K562 (cell line): ENCODE measurements around the gene PDIA2. TPM values are rescaled to one million over a fixed set of nuclear protein-coding genes. Genes with fewer than 3 reads are reported as not detected.

Source experiments
- ATAC-seq: fragments of 200-7000 bp; cut with Tn5 transposase; 3 replicates; pipeline ENCODE4 v1.9.1; 2020; ENCODE audit warnings: moderate library complexity
- BruUV-seq: library from RNA; stranded (reverse); fragments of 400-500 nt; replicated peaks from 2 replicates; lab custom pipeline; 2021; lab: Mats Ljungman, UMichigan
- CTCF ChIA-PET: fragments of 300-600 bp; formaldehyde crosslinking; extraction: SDS; loops from one replicate; lab custom pipeline; 2021; ENCODE audit warnings: low intra/inter-chr PET ratio; lab: Yijun Ruan, JAX
- POLR2A ChIA-PET: fragments of 300-600, 350-650 bp; sonication (Branson Sonifier 250); formaldehyde crosslinking; extraction: SDS; loops from one replicate; lab custom pipeline; 2021; ENCODE audit warnings: antibody characterized with exemption, inconsistent platforms; lab: Yijun Ruan, JAX
- DNase-seq, 4 experiments: peaks; one replicate each; pipeline versions ENCODE4 v3.0.0 to v3.0.0-alpha.2; 2011 to 2018; ENCODE audit warnings: low spot score in 3 of 4, mixed read lengths in 3 of 4; ENCODE audit errors: extremely low read depth in 1 of 4
- FAIRE-seq: peaks from 2 replicates; lab custom pipeline; 2011; peaks lifted over from hg19 to GRCh38; lab: Jason Lieb, UNC
- H2AFZ ChIP-seq: 2 replicates; pipeline ENCODE4 v1.6.0; 2011; ENCODE audit warnings: low read depth, low read length, control low read depth, inconsistent platforms
- H3K27ac ChIP-seq: fragments of 200-600 bp; 3 replicates; pipeline ENCODE4 v1.8.0; 2011; ENCODE audit warnings: low read depth, mild to moderate bottlenecking, control low read depth, inconsistent platforms, low read length, moderate library complexity, mixed read lengths; ENCODE audit errors: extremely low read depth
- H3K27me3 ChIP-seq, 2 experiments: fragments of 300-600 bp in 1 of 2; 2 replicates in 1 of 2; 3 replicates in 1 of 2; pipeline versions ENCODE4 v1.6.0 to v1.8.0; 2011; ENCODE audit warnings: inconsistent platforms in 2 of 2, low read length in 2 of 2, mild to moderate bottlenecking in 1 of 2, mixed read lengths in 1 of 2, moderate library complexity in 1 of 2; ENCODE audit not compliant: control insufficient read depth in 2 of 2, insufficient read depth in 2 of 2
- H3K36me3 ChIP-seq: fragments of 300-600 bp; 3 replicates; pipeline ENCODE4 v1.8.0; 2011; ENCODE audit warnings: mild to moderate bottlenecking, low read length, inconsistent platforms; ENCODE audit not compliant: control insufficient read depth, insufficient read depth
- H3K4me1 ChIP-seq, 2 experiments: fragments of 200-600 bp in 1 of 2; replicated peaks in 1 of 2; 2 replicates in 1 of 2; 3 replicates in 1 of 2; pipeline versions ENCODE4 v1.5.1 to v1.8.0; 2011; ENCODE audit warnings: inconsistent platforms in 2 of 2, low read length in 2 of 2, mild to moderate bottlenecking in 1 of 2, mixed read lengths in 1 of 2, moderate library complexity in 1 of 2; ENCODE audit not compliant: control insufficient read depth in 2 of 2, insufficient read depth in 2 of 2
- H3K4me2 ChIP-seq: 2 replicates; pipeline ENCODE4 v1.6.1; 2011; ENCODE audit warnings: low read length, control low read depth, inconsistent platforms, mixed read lengths; ENCODE audit not compliant: insufficient read depth
- H3K4me3 ChIP-seq: fragments of 200-600 bp; sonication (generic), shearing (Covaris generic); 2 replicates; pipeline ENCODE4 v1.5.1; 2016; ENCODE audit warnings: control low read depth, inconsistent platforms
- H3K79me2 ChIP-seq: fragments of 200-600 bp; 3 replicates; pipeline ENCODE4 v1.8.0; 2011; ENCODE audit warnings: low read length, inconsistent platforms; ENCODE audit not compliant: control insufficient read depth, insufficient read depth
- H3K9ac ChIP-seq, 2 experiments: 2 replicates each; pipeline versions ENCODE4 v1.6.0 to v1.6.1; 2011; ENCODE audit warnings: low read depth in 2 of 2, low read length in 2 of 2, control low read depth in 1 of 2, inconsistent platforms in 1 of 2, mild to moderate bottlenecking in 1 of 2, mixed read lengths in 1 of 2; ENCODE audit not compliant: insufficient read depth in 1 of 2
- H3K9me1 ChIP-seq: one replicate; pipeline ENCODE4 v1.6.0; 2011; ENCODE audit warnings: inconsistent platforms, mild to moderate bottlenecking, low read length, moderate library complexity; ENCODE audit not compliant: control insufficient read depth, insufficient read depth
- H3K9me3 ChIP-seq: replicated peaks from 2 replicates; pipeline ENCODE4 v1.5.1; 2011; ENCODE audit warnings: low read depth, low read length, inconsistent platforms; ENCODE audit not compliant: control insufficient read depth, insufficient read depth
- H4K20me1 ChIP-seq: replicated peaks from 2 replicates; pipeline ENCODE4 v1.6.1; 2011; ENCODE audit warnings: low read length, inconsistent platforms, mixed read lengths; ENCODE audit not compliant: control insufficient read depth, insufficient read depth
- BCLAF1 ChIP-seq, 2 experiments: fragments of 450-650 bp in 1 of 2; IDR thresholded peaks; 2 replicates each; pipeline ENCODE4 v1.6.1; 2011 to 2017; ENCODE audit warnings: low read depth in 2 of 2, antibody characterized with exemption in 1 of 2, borderline replicate concordance in 1 of 2, low read length in 1 of 2, mild to moderate bottlenecking in 1 of 2, mixed read lengths in 1 of 2; ENCODE audit not compliant: control insufficient read depth in 1 of 2
- DEAF1 ChIP-seq: fragments of 450-650 bp; formaldehyde crosslinking; IDR thresholded peaks from 2 replicates; pipeline ENCODE4 v1.4.0; 2020; ENCODE audit warnings: mild to moderate bottlenecking, moderate library complexity
- ELK1 ChIP-seq: sonication (generic); formaldehyde crosslinking; IDR thresholded peaks from 2 replicates; pipeline ENCODE4 v1.8.1; 2022; ENCODE audit warnings: missing genetic modification reagents
- ETV5 ChIP-seq: sonication (generic); formaldehyde crosslinking; IDR thresholded peaks from 2 replicates; pipeline ENCODE4 v1.4.0; 2020; ENCODE audit warnings: low read depth, mild to moderate bottlenecking, missing genetic modification reagents
- GMEB1 ChIP-seq: fragments of 250-450 bp; sonication (Bioruptor Pico); IDR thresholded peaks from 2 replicates; pipeline ENCODE4 v1.4.0; 2020; ENCODE audit warnings: mild to moderate bottlenecking
- HMGN3 ChIP-seq: IDR thresholded peaks from 2 replicates; pipeline ENCODE4 v1.6.1; 2011; ENCODE audit warnings: borderline replicate concordance, low read depth, mild to moderate bottlenecking, mixed read lengths, low read length; ENCODE audit not compliant: insufficient read length; ENCODE audit errors: extremely low read depth
- MXI1 ChIP-seq: IDR thresholded peaks from 2 replicates; pipeline ENCODE4 v1.6.1; 2011; ENCODE audit warnings: low read depth, mild to moderate bottlenecking, improper control_type of control experiment, low read length
- POLR2AphosphoS5 ChIP-seq: IDR thresholded peaks from 2 replicates; pipeline ENCODE4 v1.6.1; 2011; ENCODE audit warnings: mild to moderate bottlenecking, low read depth, low read length, moderate library complexity; ENCODE audit not compliant: control insufficient read depth, insufficient read depth
- SNRNP70 ChIP-seq: fragments of 200-400 bp; formaldehyde crosslinking; optimal IDR thresholded peaks from 2 replicates; pipeline ENCODE3; 2017; ENCODE audit warnings: low read depth, low read length
- SUPT5H ChIP-seq: fragments of 450-650 bp; IDR thresholded peaks from 2 replicates; pipeline ENCODE4 v1.6.1; 2016
- ZNF197 ChIP-seq: fragments of 200-800 bp; sonication (Bioruptor generic); IDR thresholded peaks from 2 replicates; pipeline ENCODE4 v1.6.1; 2016; ENCODE audit warnings: low read depth, missing genetic modification characterization, missing compliant biosample characterization
- ZNF23 ChIP-seq: fragments of 250-450 bp; sonication (Bioruptor Pico); IDR thresholded peaks from 2 replicates; pipeline ENCODE4 v1.4.0; 2020; ENCODE audit warnings: mild to moderate bottlenecking
- ZNF507 ChIP-seq: conservative IDR thresholded peaks from 2 replicates; pipeline ENCODE4 v1.6.1; 2017; ENCODE audit warnings: missing genetic modification characterization, missing compliant biosample characterization
- WGBS: fragments of 100-300 bp; shearing (Covaris generic); methylation state at CpG from one replicate; pipeline ENCODE4 v1.1.6; 2016; ENCODE audit warnings: low coverage, mixed read lengths; ENCODE audit not compliant: insufficient coverage; ENCODE audit errors: missing lambda C conversion rate; 5-methylcytosine and 5-hydroxymethylcytosine counted together
- in situ Hi-C: fragments of 300-500 bp; cut with MboI; formaldehyde crosslinking; loops from 4 replicates; pipeline ENCODE4 v1.15.0; 2018; ENCODE audit warnings: inconsistent platforms, mixed read lengths
- intact Hi-C: fragments of 100-400 bp; cut with micrococcal nuclease; formaldehyde crosslinking; loops from 2 replicates; pipeline ENCODE4 v1.14.2; 2022
- polyA plus RNA-seq, 8 experiments: library from polyadenylated mRNA; depleted of rRNA in 4 of 8; stranded (reverse) in 5 of 8; unstranded in 3 of 8; fragments of >200 nt; fragmentation: Nextera tagmentation in 2 of 8; fragmentation: Illumina TruSeq in 1 of 8; extraction: Ambion mirVana in 2 of 8; extraction: Trizol in 1 of 8; gene quantifications; 2 replicates each; pipeline versions ENCODE4 v1.2.1 to v1.2.3, GENCODE V29; 2011 to 2014; ENCODE audit warnings: inconsistent platforms in 1 of 8, missing spikeins in 1 of 8
- total RNA-seq, 7 experiments: library from RNA; depleted of rRNA in 6 of 7; stranded (reverse); fragments of >200 nt in 6 of 7; fragmentation: Illumina TruSeq in 2 of 7; extraction: Trizol in 2 of 7; gene quantifications; 2 replicates each; pipeline versions ENCODE4 v1.2.1 to v1.2.3, GENCODE V29; 2011 to 2021; ENCODE audit warnings: low replicate concordance in 1 of 7

PDIA2 gene
- total and polyA plus RNA-seq, 9 of the 15 experiments (the other 6 are each of a cell fraction or from before 2014, with no cell fraction given) = 0.13 to 0.92 (median 0.23) TPM; not detected in 4

- Histone ChIP-seq H3K4me1 (peaks cover 0 to 23% of the 10 kb centered on the region in 2 experiments; a peak in 1 of 5 replicates), H3K27ac (no peak overlapping the region), H2AFZ (no peak overlapping the region), H3K27me3 (no peaks in the 10 kb centered on the region), H3K9me1 (no peaks in the 10 kb centered on the region), H3K36me3 (peaks cover 74% of the 10 kb centered on the region; the same call in 2 of the 3 replicates), H3K9ac (peak overlapping the region in 1 of 2 experiments; percentile 75; a peak in 1 of 4 replicates), H3K79me2 (peaks cover 9% of the 10 kb centered on the region), H3K4me2 (no peak overlapping the region), H3K4me3 (no peak overlapping the region), H4K20me1 (peaks cover 3% of the 10 kb centered on the region), H3K9me3 (no peaks in the 10 kb centered on the region)
- no peak for DNase-seq
- WGBS = 93% methylated on average over 17 of the region's 19 CpGs
- FAIRE-seq = no peak
- ATAC-seq = no peak
- no TSS peak for BruUV-seq
- in situ Hi-C loops = no loop called here
- ChIA-PET CTCF (no interaction called here), POLR2A (interaction anchor here (0.6 kb wide), 1 partner anchor 55 kb away, joined by 3 read pairs; no protein-coding TSS in a partner anchor)
- intact Hi-C loops = no loop called here
- TF ChIP-seq ELK1 (CRISPR knock-in tag) (no peak), HMGN3 (no peak), ZNF23 (CRISPR knock-in tag) (no peak), SUPT5H (no peak), BCLAF1 (IDR thresholded peaks at IDR 0.05; ENCODE audit: borderline replicate concordance in 1 of 2, control insufficient read depth in 1 of 2, low read depth in 2 of 2, low read length in 1 of 2) (no peak), DEAF1 (CRISPR knock-in tag) (no peak), ETV5 (CRISPR knock-in tag) (no peak), GMEB1 (CRISPR knock-in tag) (no peak), POLR2AphosphoS5 (no peak), MXI1 (no peak), ZNF197 (CRISPR knock-in tag) (no peak), ZNF507 (tag) (no peak), SNRNP70 (no peak)
These were observed 23.1 kb downstream of the PDIA2 start for GRCh38 chr16:305916-306626.
